OCI-LY1 (cell line): ENCODE measurements around the gene PAH.
"Not testable (repeated sequence)": the region's sequence is repeated elsewhere in the genome, so short reads cannot be mapped to it uniquely, and the experiment has no call there.

ENCODE experiments used
- H2AFZ ChIP-seq: fragments of 200-600 bp; sonication (generic), shearing (Covaris generic); 2 replicates; pipeline ENCODE4 v1.6.0; 2014; ENCODE audit warnings: antibody characterized with exemption, mild to moderate bottlenecking, low read length
- H3F3A ChIP-seq: fragments of 200-600 bp; sonication (generic), shearing (Covaris generic); 2 replicates; pipeline ENCODE4 v1.6.0; 2014; ENCODE audit warnings: mild to moderate bottlenecking, antibody characterized with exemption, low read length, moderate library complexity; ENCODE audit not compliant: insufficient read depth
- H3K27ac ChIP-seq: fragments of 200-600 bp; sonication (generic); 2 replicates; pipeline ENCODE4 v1.5.1; 2014; ENCODE audit warnings: low read length, mixed run types, mild to moderate bottlenecking, low read depth; ENCODE audit not compliant: poor library complexity, severe bottlenecking
- H3K27me3 ChIP-seq: fragments of 200-600 bp; sonication (generic); 2 replicates; pipeline ENCODE4 v1.6.0; 2014; ENCODE audit warnings: antibody characterized with exemption, mild to moderate bottlenecking, low read length, moderate library complexity; ENCODE audit not compliant: insufficient read depth
- H3K36me3 ChIP-seq: fragments of 200-600 bp; sonication (generic); 2 replicates; pipeline ENCODE4 v1.6.1; 2014; ENCODE audit warnings: mild to moderate bottlenecking, antibody characterized with exemption, low read length, moderate library complexity, mixed read lengths; ENCODE audit not compliant: insufficient read depth
- H3K4me1 ChIP-seq: fragments of 200-600 bp; sonication (generic); 2 replicates; pipeline ENCODE4 v1.5.1; 2014; ENCODE audit warnings: mild to moderate bottlenecking, low read length, moderate library complexity; ENCODE audit not compliant: insufficient read depth, severe bottlenecking
- H3K4me2 ChIP-seq: fragments of 200-600 bp; sonication (generic), shearing (Covaris generic); 2 replicates; pipeline ENCODE4 v1.6.1; 2014; ENCODE audit warnings: low read length
- H3K4me3 ChIP-seq: fragments of 200-600 bp; sonication (generic); 2 replicates; pipeline ENCODE4 v1.5.1; 2014; ENCODE audit warnings: low read length, low read depth, mild to moderate bottlenecking, mixed read lengths; ENCODE audit not compliant: poor library complexity, severe bottlenecking
- H3K79me2 ChIP-seq: fragments of 200-600 bp; shearing (Covaris generic); 2 replicates; pipeline ENCODE4 v1.6.1; 2016; ENCODE audit warnings: mixed run types, low read length, mixed read lengths; ENCODE audit not compliant: insufficient read depth
- H3K9ac ChIP-seq: fragments of 200-600 bp; sonication (generic), shearing (Covaris generic); 2 replicates; pipeline ENCODE4 v1.6.1; 2014; ENCODE audit warnings: mild to moderate bottlenecking, low read length, mixed read lengths
- H3K9me2 ChIP-seq: fragments of 200-600 bp; sonication (generic), shearing (Covaris generic); 2 replicates; pipeline ENCODE4 v1.6.1; 2014; ENCODE audit warnings: low read depth, mild to moderate bottlenecking, low read length, mixed read lengths
- H3K9me3 ChIP-seq: fragments of 200-600 bp; shearing (Covaris generic); 2 replicates; pipeline ENCODE4 v1.6.1; 2014; ENCODE audit warnings: low read length, mixed read lengths
- H4K20me1 ChIP-seq: fragments of 200-600 bp; sonication (generic), shearing (Covaris generic); 2 replicates; pipeline ENCODE4 v1.6.0; 2016; ENCODE audit warnings: mild to moderate bottlenecking, low read length; ENCODE audit not compliant: insufficient read depth
- CTCF ChIP-seq: fragments of 200-600 bp; sonication (generic), shearing (Covaris generic); IDR thresholded peaks from 2 replicates; pipeline ENCODE4 v1.5.1; 2017; ENCODE audit warnings: mild to moderate bottlenecking, antibody characterized with exemption, low read length, moderate library complexity, mixed read lengths
- EZH2 ChIP-seq: fragments of 200-600 bp; sonication (generic), shearing (Covaris generic); IDR thresholded peaks from 2 replicates; pipeline ENCODE4 v1.8.0; 2017; ENCODE audit warnings: borderline replicate concordance, mixed run types, mild to moderate bottlenecking, antibody characterized with exemption, low read length, moderate library complexity, mixed read lengths

The PAH gene

DNA sequence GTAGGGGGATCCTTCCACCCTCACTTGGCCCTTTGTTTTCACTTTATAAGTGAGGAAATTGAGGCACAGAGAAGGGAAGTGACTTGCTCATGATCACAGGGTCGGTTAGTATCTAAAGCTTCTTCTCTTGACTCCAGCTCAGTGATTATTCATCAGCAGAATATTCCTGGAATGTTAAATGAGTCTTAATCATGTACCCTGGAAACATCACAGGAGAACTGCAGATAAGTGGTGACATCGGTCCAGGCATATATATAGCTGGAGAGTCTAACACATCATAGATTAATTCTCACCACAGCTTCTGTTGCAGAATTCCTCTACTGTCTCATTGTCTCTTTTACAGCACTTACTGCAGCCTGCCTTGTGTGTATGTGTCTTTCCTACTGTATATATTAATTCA lies 69.9 kb downstream of the PAH start:
- H2AFZ ChIP-seq: no peak overlapping the region
- no peak overlapping the region for H3K4me3 ChIP-seq
- no peaks in the 10 kb centered on the region for H3F3A ChIP-seq
- H3K27me3 ChIP-seq: no peaks in the 10 kb centered on the region
- no peaks in the 10 kb centered on the region for H4K20me1 ChIP-seq
- H3K27ac ChIP-seq: no peak overlapping the region
- no peaks in the 10 kb centered on the region for H3K36me3 ChIP-seq
- no peak overlapping the region for H3K9ac ChIP-seq
- H3K9me3 ChIP-seq: no peaks in the 10 kb centered on the region
- no peaks in the 10 kb centered on the region for H3K4me1 ChIP-seq
- no peaks in the 10 kb centered on the region for H3K9me2 ChIP-seq
- no peaks in the 10 kb centered on the region for H3K79me2 ChIP-seq
- no peak for TF ChIP-seq CTCF
- no peak for TF ChIP-seq EZH2
- no peak overlapping the region for H3K4me2 ChIP-seq

- H3K27me3 ChIP-seq: no peaks in the 10 kb centered on the region
Measured at GRCh38 chr12:102833687-102834441, 83.2 kb downstream of the PAH start.

DNA sequence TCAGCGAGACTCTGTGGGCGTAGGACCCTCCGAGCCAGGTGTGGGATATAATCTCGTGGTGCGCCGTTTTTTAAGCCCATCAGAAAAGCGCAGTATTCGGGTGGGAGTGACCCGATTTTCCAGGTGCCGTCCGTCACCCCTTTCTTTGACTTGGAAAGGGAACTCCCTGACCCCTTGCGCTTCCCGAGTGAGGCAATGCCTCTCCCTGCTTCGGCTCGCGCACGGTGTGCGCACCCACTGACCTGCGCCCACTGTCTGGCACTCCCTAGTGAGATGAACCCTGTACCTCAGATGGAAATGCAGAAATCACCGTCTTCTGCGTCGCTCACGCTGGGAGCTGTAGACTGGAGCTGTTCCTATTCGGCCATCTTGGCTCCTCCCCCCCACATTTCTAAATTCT lies 84.2 kb downstream of the PAH start:
- not testable (repeated sequence) for H3K4me2 ChIP-seq, H3K9me2 ChIP-seq, H3K9me3 ChIP-seq, H3K9ac ChIP-seq, H4K20me1 ChIP-seq, H3K4me1 ChIP-seq, H3K4me3 ChIP-seq, H3K36me3 ChIP-seq, H3K79me2 ChIP-seq, H2AFZ ChIP-seq, H3F3A ChIP-seq, H3K27me3 ChIP-seq, H3K27ac ChIP-seq

More at GRCh38 chr12:102833687-102834441, 83.2 kb downstream of the PAH start:
- no peak for TF ChIP-seq CTCF
- TF ChIP-seq EZH2: no peak
- Histone ChIP-seq H3F3A (no peaks in the 10 kb centered on the region), H3K4me1 (no peaks in the 10 kb centered on the region), H3K4me3 (no peak overlapping the region), H2AFZ (no peak overlapping the region), H3K79me2 (no peaks in the 10 kb centered on the region), H3K27ac (no peak overlapping the region), H4K20me1 (no peaks in the 10 kb centered on the region), H3K9me2 (no peaks in the 10 kb centered on the region), H3K9me3 (no peaks in the 10 kb centered on the region), H3K4me2 (no peak overlapping the region), H3K36me3 (no peaks in the 10 kb centered on the region), H3K9ac (no peak overlapping the region)
